ENCODE results near the gene SPIN1.

The SPIN1 gene

GRCh38 chr9:88390371-88390990, 2.2 kb downstream of the SPIN1 start:
- DNase-seq, result no peak

GRCh38 chr9:88391236-88391635, 3.0 kb downstream of the SPIN1 start:
- DNase-seq, result no peak

- no peak for DNase-seq
These were observed 3.7 kb downstream of the SPIN1 start for GRCh38 chr9:88391921-88392320.

- DNase-seq, result no peak
These were observed 4.3 kb downstream of the SPIN1 start for GRCh38 chr9:88392549-88392948.

GRCh38 chr9:88396836-88397577, 8.8 kb downstream of the SPIN1 start:
- DNase-seq, result no peak

DNA sequence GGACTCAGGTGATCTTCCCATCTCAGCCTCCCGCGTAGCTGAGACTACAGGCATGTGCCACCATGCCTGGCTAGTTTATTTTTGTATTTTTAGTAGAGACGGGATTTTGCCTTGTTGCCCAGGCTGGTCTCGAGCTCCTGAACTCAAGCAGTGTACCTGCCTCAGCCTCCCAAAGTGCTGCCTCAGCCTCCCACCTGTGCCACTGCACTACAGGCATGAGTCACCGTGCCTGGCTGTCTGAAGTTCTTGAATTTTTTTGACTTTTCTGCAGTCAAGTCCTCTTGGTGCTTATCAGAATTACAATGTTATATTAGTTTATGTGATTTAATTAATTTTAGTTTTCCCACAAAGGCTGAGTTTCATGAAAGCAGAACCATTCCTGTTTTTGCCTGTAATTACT, 9.8 kb downstream of the SPIN1 start:
- no peak for DNase-seq

- DNase-seq, result no peak
These were observed 11.7 kb downstream of the SPIN1 start for GRCh38 chr9:88399966-88400365.

DNA sequence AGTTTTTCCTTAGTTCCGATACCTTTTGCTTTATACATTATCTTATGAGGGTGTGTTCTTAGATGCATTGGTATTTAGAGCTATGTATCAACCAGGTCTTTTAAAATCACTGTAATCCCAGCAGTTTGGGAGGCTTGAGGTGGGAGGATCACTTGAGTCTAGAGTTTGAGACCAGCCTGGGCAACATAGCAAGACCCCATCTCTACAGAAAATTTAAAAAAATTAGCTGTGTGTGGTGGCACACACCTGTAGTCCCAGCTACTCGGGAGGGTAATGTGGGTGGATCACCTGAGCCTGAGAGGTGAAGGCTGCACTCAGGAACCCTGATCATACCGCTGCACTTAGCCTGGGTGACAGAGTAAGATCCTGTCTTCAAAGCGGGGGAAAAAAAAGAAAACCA, 15.1 kb downstream of the SPIN1 start:
- DNase-seq, result no peak

DNA sequence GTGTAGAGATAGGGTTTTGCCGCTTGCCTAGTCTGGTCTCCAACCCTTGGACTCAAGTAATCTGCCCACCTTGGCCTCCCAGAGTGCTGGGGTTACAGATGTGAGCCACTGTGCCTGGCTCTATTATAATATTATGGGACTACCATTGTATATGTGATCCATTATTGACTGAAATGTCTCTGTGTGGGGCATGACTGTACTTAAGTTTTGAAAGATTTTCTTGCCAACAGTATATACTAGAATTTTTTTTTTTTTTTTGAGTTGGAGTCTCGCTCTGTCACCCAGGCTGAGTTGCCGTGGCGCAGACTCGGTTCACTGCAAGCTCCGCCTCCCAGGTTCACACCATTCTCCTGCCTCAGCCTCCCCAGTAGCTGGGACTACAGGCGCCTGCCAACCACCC, 17.8 kb downstream of the SPIN1 start:
- no peak for DNase-seq

DNA sequence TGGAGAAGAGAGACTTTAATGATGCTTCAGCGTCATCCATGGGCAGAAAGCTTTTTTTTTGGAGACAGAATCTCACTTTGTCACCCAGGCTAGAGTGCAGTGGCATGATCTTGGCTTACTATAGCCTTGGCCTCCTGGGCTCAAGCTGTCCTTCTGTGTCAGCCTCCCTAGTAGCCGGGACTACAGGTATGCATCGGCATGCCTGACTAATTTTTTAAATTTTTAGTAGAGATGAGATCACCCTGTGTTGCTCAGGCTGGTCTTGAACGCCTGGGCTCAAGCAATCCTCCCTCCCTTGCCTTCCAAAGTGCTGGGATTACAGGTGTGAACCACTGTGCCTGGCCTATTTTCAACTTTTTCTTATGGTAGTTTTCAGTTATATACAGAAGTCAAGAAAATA, 23.2 kb downstream of the SPIN1 start:
- no peak for DNase-seq

- no peak for DNase-seq
These were observed 26.1 kb downstream of the SPIN1 start for GRCh38 chr9:88414298-88414697.

DNA sequence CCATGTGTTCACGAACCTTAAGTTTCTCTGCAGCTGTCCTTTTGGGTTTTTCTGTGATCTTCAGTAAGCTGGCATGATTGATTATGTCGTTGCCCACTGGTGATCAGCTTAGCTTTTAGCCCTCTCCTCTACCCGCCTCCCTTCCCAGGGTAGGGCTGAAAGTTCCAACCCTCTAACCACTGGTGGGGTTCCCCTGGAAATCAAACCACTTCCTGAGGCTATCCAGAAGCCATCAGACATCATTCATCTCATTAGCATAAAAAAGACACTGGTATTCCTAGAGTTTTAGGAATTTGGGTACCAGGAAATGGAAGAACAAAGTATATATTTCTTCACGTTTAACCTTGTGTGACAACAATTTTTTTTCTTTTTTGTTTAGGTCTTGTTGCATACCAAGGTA, 29.8 kb downstream of the SPIN1 start:
- DNase-seq, result no peak

DNA sequence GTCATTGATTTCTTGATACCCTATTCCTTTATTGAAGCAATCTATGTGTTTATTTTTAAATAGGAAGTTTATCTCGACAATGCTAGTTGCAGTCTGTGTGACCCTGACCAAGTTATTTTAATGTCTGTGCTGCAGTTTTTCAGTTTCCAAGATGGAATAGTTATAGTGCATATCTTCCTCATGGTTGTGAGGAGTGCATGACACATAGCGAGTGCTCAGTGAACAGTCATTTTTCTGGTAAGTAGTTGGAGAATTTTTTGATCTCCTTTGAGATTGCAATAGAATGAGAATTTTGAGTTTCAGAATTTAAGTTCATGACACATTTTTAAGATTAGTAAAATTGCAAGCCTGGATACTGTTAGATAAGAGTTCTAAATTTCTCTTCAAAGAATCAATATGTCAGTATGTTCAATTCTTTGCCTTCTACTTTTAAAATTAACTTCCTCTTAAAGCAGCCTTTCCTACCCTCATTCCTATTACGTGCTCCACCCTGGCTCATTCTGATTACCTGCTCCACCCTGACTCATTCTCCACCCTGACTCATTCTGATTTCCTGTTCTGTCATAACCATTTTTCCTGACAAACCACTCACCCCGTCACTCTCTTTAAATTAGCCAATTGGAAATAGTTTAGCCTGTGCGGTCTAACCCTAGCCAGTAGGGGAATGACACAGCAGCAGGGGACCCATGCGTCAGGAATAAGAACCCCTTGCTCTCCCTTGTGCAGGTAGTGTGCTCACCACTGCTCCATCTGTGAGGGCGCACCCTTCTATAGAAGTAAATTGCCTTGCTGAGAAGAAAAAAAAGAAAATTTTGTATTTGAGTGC, 30.7 kb downstream of the SPIN1 start:
- DNase-seq, result no peak

- DNase-seq, result no peak
These were observed 32.0 kb downstream of the SPIN1 start for GRCh38 chr9:88420227-88420626.

GRCh38 chr9:88421348-88421747, 33.1 kb downstream of the SPIN1 start:
- DNase-seq, result no peak

DNA sequence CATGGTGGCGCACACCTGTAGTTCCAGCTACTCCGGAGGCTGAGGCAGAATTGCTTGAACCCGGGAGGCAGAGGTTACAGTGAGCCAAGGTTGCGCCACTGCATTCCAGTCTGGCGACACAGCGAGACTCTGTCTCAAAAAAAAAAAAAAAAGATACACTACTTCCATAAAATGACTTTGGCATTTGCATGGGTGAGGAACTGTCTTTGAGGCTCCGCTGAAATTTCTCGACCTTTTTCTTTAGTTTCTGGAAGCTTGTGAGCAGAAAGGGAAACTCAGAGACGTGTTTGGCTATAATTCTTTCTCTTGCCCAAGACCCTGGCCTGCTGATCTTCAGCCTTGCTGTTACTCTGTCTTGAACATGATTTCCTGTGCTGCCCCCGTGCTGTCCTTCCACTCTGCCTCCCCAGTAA, 37.3 kb downstream of the SPIN1 start:
- DNase-seq, result no peak

GRCh38 chr9:88426651-88427050, 38.4 kb downstream of the SPIN1 start:
- no peak for DNase-seq

- no peak for DNase-seq
These were observed 41.6 kb downstream of the SPIN1 start for GRCh38 chr9:88429595-88430430.

DNA sequence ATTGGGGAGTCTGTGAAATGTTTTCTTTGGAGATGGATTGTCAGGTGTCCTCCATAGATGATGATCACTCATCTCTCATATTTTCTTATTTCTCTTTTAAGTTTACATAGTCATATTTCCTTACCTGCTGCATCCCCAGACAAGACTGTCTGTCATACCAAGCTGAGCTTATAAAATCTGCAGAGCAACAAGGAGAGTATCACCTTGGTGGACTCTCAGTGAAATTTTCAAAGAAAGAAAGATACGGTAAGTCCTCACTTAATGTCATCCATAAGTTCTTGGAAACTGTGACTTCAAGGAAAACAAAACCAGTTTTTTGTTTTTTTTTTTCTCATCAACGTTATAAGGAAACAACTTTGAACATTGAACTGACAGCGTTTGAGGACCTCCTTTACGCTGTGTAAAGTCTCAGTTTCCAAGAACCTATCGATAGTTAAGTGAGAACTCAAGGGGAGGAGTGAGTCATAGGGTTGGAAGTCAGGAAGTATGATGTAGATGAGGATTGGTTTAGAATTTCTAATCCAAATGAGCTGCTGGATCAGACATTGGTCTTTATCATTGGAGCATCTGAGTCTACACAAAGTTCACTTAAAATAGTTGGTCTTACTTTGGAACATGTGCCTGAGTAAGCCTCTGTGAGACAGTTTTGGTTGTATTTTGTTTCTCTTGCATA, 45.5 kb downstream of the SPIN1 start:
- no peak for DNase-seq

GRCh38 chr9:88435336-88435735, 47.1 kb downstream of the SPIN1 start:
- no peak for DNase-seq

GRCh38 chr9:88436379-88436778, 48.1 kb downstream of the SPIN1 start:
- no peak for DNase-seq

Data from CD4-positive, alpha-beta T cell treated with Interleukin-1 beta for 1 hour (primary cell).